ENCODE data around the gene LENG9. TPM values are rescaled to one million over a fixed set of nuclear protein-coding genes. Genes with fewer than 3 reads are reported as not detected.

The LENG9 gene
- total RNA-seq, 4 donors from 2014 or later = 4.5 to 9.2 (median 6.5) TPM

GRCh38 chr19:54475706-54476105 lies 12.1 kb upstream of the LENG9 start:
- H3K4me3 ChIP-seq (ENCODE audit: low read depth, poor library complexity, severe bottlenecking) = no peak overlapping the region
- intact Hi-C loops (cut with DNase I; ENCODE audit: low total_unique reads) = no loop called here
- WGBS, 2 donors = 83 to 95% methylated on average over 8 to 11 of the region's 11 CpGs
- no peak for TF ChIP-seq POLR2A (IDR thresholded peaks at IDR 0.05)
- no peak for TF ChIP-seq CTCF (IDR thresholded peaks at IDR 0.05)
- DNase-seq (ENCODE audit: low spot score in 2 of 2) = no peak

GRCh38 chr19:54473892-54474372 lies 10.4 kb upstream of the LENG9 start:
- no peak overlapping the region for H3K4me3 ChIP-seq (ENCODE audit: low read depth, poor library complexity, severe bottlenecking)
- no peak for TF ChIP-seq CTCF (IDR thresholded peaks at IDR 0.05)
- TF ChIP-seq POLR2A (IDR thresholded peaks at IDR 0.05) = no peak
- intact Hi-C loops (cut with DNase I; ENCODE audit: low total_unique reads) = no loop called here
- WGBS, 2 donors = 55 to 61% methylated on average over 6 of the region's 6 CpGs
- DNase-seq (ENCODE audit: low spot score in 2 of 2) = no peak

- H3K4me3 ChIP-seq (ENCODE audit: low read depth, poor library complexity, severe bottlenecking) = peak within 1 kb of the TSS; percentile 19
- 8 to 10% methylated on average over 14 of the region's 14 CpGs for WGBS, 2 donors
- TF ChIP-seq CTCF (IDR thresholded peaks at IDR 0.05) = no peak
- no peak for TF ChIP-seq POLR2A (IDR thresholded peaks at IDR 0.05)
- DNase-seq (ENCODE audit: low spot score in 2 of 2) = peak; percentile 62 to 95
- intact Hi-C loops (cut with DNase I; ENCODE audit: low total_unique reads) = no loop called here
Measured at GRCh38 chr19:54473071-54473891, 9.7 kb upstream of the LENG9 start, which contains the start of gene CDC42EP5. CDC42EP5 (minus strand) TSS chr19:54473296; CDS start chr19:54465547, 7,749 bp downstream.

GRCh38 chr19:54470991-54471782 lies 7.6 kb upstream of the LENG9 start:
- WGBS, 2 donors = 1 to 2% methylated on average over 34 to 46 of the region's 60 CpGs
- H3K4me3 ChIP-seq (ENCODE audit: low read depth, poor library complexity, severe bottlenecking) = peak overlapping the region; percentile 28
- intact Hi-C loops (cut with DNase I; ENCODE audit: low total_unique reads) = no loop called here
- TF ChIP-seq CTCF (IDR thresholded peaks at IDR 0.05) (no peak), POLR2A (IDR thresholded peaks at IDR 0.05) (no peak)
- peak in 1 of 2 donors; percentile 91 for DNase-seq (ENCODE audit: low spot score in 2 of 2)

GRCh38 chr19:54470276-54470887 lies 6.8 kb upstream of the LENG9 start:
- DNase-seq (ENCODE audit: low spot score in 2 of 2) = no peak
- 61 to 68% methylated on average over 10 of the region's 10 CpGs for WGBS, 2 donors
- TF ChIP-seq CTCF (IDR thresholded peaks at IDR 0.05) (no peak), POLR2A (IDR thresholded peaks at IDR 0.05) (no peak)
- intact Hi-C loops (cut with DNase I; ENCODE audit: low total_unique reads) = no loop called here
- H3K4me3 ChIP-seq (ENCODE audit: low read depth, poor library complexity, severe bottlenecking) = no peak overlapping the region

Measured in lower leg skin (tissue), 4 donors.